Activated T-helper 2 cell treated with anti-CD3 and anti-CD28 coated beads, Interferon-gamma antibody, Interleukin-2, Interleukin-4, amounts not matched to agents 10 μg/mL and 5 μg/mL and 100 μg/mL, durations not matched to agents 14 hours and 24 hours and 36 hours (primary cell): ENCODE measurements around the gene TLE2. TPM values are rescaled to one million over a fixed set of nuclear protein-coding genes. Genes with fewer than 3 reads are reported as not detected.
"Not testable (repeated sequence)": the region's sequence is repeated elsewhere in the genome, so short reads cannot be mapped to it uniquely, and the experiment has no call there.

ENCODE experiments used
- DNase-seq: peaks from one replicate; pipeline ENCODE4 v3.0.0; 2021; ENCODE audit warnings: low spot score
- H3K27ac Mint-ChIP-seq: one replicate; pipeline ENCODE4 v1.8.0; 2021; ENCODE audit warnings: mixed read lengths
- H3K27me3 Mint-ChIP-seq: one replicate; pipeline ENCODE4 v1.8.0; 2021; ENCODE audit warnings: low read depth, mixed read lengths
- H3K36me3 Mint-ChIP-seq: one replicate; pipeline ENCODE4 v1.8.0; 2021; ENCODE audit warnings: low read depth, mixed read lengths
- H3K4me1 Mint-ChIP-seq: one replicate; pipeline ENCODE4 v1.8.0; 2021; ENCODE audit warnings: low read depth, mixed read lengths
- H3K4me3 Mint-ChIP-seq: one replicate; pipeline ENCODE4 v1.8.0; 2021; ENCODE audit warnings: low read depth, mild to moderate bottlenecking, moderate library complexity, mixed read lengths
- H3K9me3 Mint-ChIP-seq: one replicate; pipeline ENCODE4 v1.8.0; 2021; ENCODE audit warnings: mixed read lengths
- intact Hi-C: fragments of 100-400 bp; cut with micrococcal nuclease; formaldehyde crosslinking; loops from one replicate; pipeline ENCODE4 v1.15.1; 2023
- total RNA-seq: library from RNA; stranded (reverse); gene quantifications from 2 replicates; pipeline ENCODE4 v1.2.3, GENCODE V29; 2022

The TLE2 gene
- total RNA-seq, 1 donor from 2014 or later: 2.2 TPM

DNA sequence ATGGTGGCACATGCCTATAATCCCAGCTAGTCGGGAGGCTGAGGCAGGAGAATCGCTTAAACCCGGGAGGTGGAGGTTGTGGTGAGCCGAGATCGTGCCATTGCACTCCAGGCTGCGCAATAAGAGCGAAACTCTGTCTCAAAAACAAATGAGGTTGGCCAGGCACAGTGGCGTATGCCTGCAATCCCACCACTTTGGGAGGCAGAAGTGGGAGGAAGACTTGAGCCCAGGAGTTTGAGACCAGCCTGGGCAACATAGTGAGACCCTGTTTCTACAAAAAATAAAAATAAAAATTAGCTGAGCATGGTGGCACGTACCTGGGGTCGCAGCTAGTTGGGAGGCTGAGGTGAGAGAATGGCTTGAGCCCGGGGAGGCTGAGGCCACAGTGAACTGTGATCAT lies 36.7 kb downstream of the TLE2 start:
- intact Hi-C loops, H3K4me1 Mint-ChIP-seq, H3K36me3 Mint-ChIP-seq, H3K27ac Mint-ChIP-seq, H3K27me3 Mint-ChIP-seq, H3K4me3 Mint-ChIP-seq, DNase-seq, H3K9me3 Mint-ChIP-seq: not testable (repeated sequence)

DNA sequence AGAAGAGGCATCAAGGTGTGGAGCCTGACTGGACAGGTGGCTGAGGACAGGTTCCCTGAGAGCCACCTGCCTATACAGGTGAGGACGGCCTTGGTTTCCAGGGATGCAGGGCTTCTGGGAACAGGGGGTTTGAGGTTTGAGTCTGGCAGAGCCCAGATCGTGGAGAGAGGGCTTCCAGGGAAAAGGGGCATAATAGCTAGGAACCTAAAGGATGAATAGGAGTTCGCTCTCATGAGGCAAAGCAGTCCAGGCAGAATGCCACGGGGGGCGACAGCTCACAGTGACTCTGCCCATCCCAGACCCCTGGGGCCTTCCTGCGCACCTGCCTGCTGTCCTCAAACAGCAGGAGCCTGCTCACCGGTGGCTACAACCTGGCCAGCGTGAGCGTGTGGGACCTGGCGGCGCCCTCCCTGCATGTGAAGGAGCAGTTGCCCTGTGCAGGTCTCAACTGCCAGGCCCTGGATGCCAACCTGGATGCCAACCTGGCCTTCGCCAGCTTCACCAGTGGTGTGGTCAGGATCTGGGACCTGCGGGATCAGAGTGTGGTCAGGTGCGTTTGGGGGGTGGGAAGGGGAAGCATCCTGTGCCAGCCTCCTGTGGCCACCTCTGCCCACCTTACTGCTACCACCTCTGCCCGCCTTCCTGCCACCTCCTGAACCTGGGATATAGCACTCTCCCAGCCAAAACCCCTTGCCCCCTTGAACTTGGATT lies 39.7 kb downstream of the TLE2 start:
- Mint-ChIP-seq H3K27ac (no peak overlapping the region), H3K27me3 (peaks cover 6% of the 10 kb centered on the region), H3K4me1 (no peaks in the 10 kb centered on the region), H3K9me3 (no peaks in the 10 kb centered on the region), H3K36me3 (no peaks in the 10 kb centered on the region), H3K4me3 (no peak overlapping the region)
- DNase-seq: no peak
- intact Hi-C loops: no loop called here

DNA sequence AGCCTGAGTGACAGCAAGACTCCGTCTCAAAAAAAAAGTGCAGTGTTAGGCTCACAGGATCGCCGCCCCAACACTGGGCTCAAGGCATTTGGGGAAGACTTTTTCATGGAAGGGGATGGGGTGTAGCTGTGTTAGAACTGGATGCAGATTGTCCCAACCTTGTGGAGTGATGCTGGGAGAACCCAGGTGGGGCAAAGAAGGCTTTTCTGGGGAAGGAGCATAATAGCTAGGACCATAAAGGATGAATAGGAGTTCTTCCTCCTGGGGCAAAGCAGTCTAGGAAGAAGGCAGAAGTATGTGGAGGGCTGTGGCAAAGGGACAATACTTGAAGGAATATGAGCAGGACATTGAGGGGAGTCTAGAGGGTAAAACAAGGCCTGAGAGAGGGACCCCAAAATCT lies 40.5 kb downstream of the TLE2 start:
- DNase-seq: no peak
- peaks cover 8% of the 10 kb centered on the region for H3K27me3 Mint-ChIP-seq
- no peaks in the 10 kb centered on the region for H3K4me1 Mint-ChIP-seq
- no peak overlapping the region for H3K27ac Mint-ChIP-seq
- H3K4me3 Mint-ChIP-seq: no peak overlapping the region
- H3K9me3 Mint-ChIP-seq: no peaks in the 10 kb centered on the region
- intact Hi-C loops: no loop called here
- no peaks in the 10 kb centered on the region for H3K36me3 Mint-ChIP-seq

DNA sequence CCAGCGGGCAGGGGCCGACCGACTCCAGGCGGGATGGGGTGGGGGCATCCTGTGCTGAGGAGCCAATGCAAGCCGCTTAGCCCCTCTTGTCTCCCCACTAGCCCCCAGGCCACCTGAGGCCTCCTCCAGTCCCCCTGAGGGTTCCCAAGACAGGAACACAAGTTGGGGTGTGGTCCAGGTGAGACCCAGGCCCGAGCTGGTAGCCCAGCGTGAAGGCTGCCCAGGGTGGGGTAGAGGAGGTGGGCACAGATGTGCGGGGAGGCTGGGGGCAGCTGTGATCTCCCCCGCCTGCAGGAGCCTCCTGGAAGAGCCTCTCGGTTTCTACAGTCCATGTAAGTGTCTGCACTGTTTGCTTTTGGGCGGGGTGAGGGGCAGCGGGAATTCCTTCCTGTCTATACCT lies 41.3 kb downstream of the TLE2 start:
- intact Hi-C loops: no loop called here
- no peak overlapping the region for H3K4me3 Mint-ChIP-seq
- no peaks in the 10 kb centered on the region for H3K36me3 Mint-ChIP-seq
- peaks cover 14% of the 10 kb centered on the region for H3K27me3 Mint-ChIP-seq
- no peak for DNase-seq
- H3K9me3 Mint-ChIP-seq: no peaks in the 10 kb centered on the region
- no peaks in the 10 kb centered on the region for H3K4me1 Mint-ChIP-seq
- H3K27ac Mint-ChIP-seq: no peak overlapping the region

DNA sequence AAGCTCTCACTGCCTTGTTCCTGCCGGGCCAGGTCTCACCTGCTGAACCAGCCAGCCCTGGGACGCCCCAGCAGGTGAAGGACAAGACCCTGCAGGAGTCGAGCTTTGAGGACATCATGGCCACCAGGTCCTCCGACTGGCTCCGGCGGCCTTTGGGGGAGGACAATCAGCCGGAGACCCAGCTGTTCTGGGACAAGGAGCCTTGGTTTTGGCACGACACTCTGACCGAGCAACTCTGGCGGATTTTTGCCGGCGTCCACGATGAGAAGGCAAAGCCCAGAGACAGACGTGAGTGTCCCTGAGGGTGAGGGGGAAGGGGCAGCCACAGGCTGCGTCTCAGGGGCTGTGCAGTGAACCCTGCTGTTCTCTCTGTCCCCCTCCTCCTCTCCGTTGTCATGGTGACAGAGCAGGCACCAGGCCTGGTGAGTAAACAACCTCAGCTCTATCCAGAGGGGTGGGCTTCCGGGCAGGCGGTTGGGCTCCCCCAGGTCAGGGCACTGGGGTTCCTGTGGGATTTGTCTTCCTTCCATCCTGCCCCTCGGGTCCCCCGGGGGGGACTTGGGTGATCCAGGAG lies 42.0 kb downstream of the TLE2 start:
- no peak overlapping the region for H3K27ac Mint-ChIP-seq
- H3K4me1 Mint-ChIP-seq: no peaks in the 10 kb centered on the region
- H3K36me3 Mint-ChIP-seq: no peaks in the 10 kb centered on the region
- no peak overlapping the region for H3K4me3 Mint-ChIP-seq
- H3K9me3 Mint-ChIP-seq: no peaks in the 10 kb centered on the region
- intact Hi-C loops: no loop called here
- no peak for DNase-seq
- H3K27me3 Mint-ChIP-seq: peaks cover 14% of the 10 kb centered on the region

DNA sequence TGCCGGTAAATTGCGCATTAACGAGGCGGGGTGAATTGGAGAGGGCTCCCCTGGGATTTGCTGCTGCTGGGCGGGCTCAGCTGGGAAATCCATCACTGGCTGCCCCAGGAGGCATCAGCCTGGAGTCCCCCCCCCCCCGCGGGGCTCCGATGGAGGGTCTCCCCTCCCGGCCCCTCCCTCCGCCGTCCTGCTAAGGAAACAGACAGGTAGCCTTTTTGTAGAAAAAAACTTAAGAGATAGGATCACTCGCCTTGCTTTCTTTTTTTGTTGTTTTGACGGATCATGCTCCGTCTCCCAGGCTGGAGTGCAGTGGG lies 44.9 kb downstream of the TLE2 start:
- intact Hi-C loops: no loop called here
- Mint-ChIP-seq H3K9me3 (no peaks in the 10 kb centered on the region), H3K27me3 (peaks cover 18% of the 10 kb centered on the region), H3K27ac (no peak overlapping the region), H3K4me1 (no peaks in the 10 kb centered on the region), H3K4me3 (no peak overlapping the region), H3K36me3 (no peaks in the 10 kb centered on the region)
- no peak for DNase-seq

DNA sequence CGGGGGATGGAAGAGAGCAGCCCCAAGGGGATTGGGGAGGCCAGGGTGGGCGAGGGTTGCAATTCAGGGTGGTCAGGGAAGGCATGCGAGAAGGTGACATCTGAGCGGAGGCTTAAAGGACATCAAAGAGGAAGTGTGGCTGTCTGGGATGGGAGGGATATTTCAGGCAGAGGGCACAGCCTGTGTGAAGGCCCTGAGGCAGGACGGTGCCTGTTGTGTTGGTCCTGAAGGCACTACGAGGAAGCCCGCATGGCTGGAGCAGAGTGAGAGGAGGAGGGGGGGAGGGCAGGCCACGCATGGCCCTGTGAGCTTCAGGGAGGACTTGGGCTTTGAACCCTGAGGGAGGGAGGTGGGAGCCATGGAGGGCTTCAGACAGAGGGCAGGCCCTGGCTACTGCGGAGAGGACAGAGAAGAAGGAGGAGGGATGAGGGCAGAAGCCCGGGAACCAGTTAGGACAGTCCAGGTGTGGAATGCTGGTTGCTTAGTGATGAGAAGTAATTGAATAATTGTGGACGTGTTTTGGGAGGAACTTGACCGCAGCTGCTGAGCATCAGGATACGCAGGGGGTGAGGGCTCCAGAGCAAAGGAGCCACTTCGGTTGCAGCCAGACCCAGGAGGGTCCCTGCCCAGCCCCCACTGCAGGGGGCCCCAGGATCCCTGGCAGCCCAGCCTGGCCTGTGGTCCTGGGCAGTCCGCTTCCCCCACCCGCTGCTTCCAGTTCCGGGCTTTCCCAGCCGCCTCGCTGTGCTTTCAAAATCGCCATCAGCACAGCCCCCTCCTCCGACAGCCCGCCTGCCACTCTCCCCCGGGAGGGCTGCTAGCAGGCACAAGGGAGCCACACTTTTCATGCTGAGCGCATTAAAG lies 45.5 kb downstream of the TLE2 start:
- intact Hi-C loops: no loop called here
- no peaks in the 10 kb centered on the region for H3K9me3 Mint-ChIP-seq
- no peaks in the 10 kb centered on the region for H3K36me3 Mint-ChIP-seq
- no peak overlapping the region for H3K4me3 Mint-ChIP-seq
- no peak for DNase-seq
- H3K27me3 Mint-ChIP-seq: peaks cover 18% of the 10 kb centered on the region
- no peaks in the 10 kb centered on the region for H3K4me1 Mint-ChIP-seq
- H3K27ac Mint-ChIP-seq: no peak overlapping the region

DNA sequence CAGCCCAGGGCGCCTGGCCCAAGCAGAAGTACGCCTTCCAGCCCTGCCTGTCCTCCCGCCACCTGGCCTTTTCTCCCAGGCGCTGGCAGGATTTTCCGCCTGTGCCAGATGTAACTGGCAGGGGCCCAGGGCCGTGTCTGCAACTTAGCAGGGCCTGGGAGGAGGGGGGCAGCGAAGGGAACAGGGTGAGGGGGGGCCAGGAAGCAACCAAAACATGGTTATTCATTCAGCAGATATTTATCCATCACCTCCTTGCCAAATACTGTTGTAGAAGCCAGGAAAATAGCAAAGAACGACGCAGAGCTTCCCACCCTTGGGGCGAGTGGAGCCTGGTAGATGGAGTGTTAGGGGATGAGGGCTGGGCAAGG lies 46.1 kb downstream of the TLE2 start:
- Mint-ChIP-seq H3K4me1 (no peaks in the 10 kb centered on the region), H3K36me3 (no peaks in the 10 kb centered on the region), H3K4me3 (no peak overlapping the region), H3K9me3 (no peaks in the 10 kb centered on the region), H3K27me3 (peaks cover 18% of the 10 kb centered on the region), H3K27ac (no peak overlapping the region)
- DNase-seq: no peak
- intact Hi-C loops: no loop called here

DNA sequence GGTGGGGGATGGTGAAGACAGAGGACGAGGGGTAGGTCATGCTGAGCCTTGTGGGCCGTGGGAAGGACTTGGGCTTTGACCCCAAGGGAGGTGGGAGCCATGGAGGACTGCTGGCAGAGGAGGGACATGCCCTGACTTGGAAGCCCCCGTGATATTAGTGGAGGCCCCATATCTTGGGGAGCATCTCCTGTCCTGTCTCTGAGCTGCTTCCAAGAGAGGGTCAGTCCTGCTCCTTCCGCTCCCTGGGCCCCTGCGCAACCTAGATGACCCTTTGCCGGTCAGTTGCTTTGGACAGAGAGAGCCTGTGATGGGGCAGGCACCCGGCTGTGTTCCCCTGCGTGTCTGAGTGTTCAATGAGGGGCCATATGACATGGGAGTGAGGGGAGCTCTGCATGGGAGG lies 46.5 kb downstream of the TLE2 start:
- H3K36me3 Mint-ChIP-seq: no peaks in the 10 kb centered on the region
- H3K4me3 Mint-ChIP-seq: no peak overlapping the region
- H3K9me3 Mint-ChIP-seq: no peaks in the 10 kb centered on the region
- no peak for DNase-seq
- peaks cover 18% of the 10 kb centered on the region for H3K27me3 Mint-ChIP-seq
- no peak overlapping the region for H3K27ac Mint-ChIP-seq
- intact Hi-C loops: no loop called here
- H3K4me1 Mint-ChIP-seq: peaks cover 2% of the 10 kb centered on the region

DNA sequence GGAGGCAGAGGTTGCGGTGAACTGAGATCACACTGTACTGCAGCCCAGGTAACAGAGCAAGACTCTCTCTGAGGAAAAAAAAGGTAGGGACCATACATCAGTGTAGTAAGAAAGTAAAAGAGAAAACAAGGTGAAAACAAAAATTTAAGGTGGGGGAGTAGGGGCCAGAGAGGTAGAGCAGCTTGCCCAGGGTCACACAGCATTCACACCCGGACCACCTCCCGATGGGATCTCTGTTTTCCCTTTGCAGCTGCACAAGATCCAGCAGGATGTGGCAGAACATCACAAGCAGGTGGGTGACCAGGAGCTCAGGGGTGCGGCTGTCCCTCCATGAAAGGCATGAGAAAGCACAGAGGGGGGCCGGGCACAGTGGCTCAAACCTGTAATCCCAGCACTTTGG lies 47.2 kb downstream of the TLE2 start:
- no peak overlapping the region for H3K4me3 Mint-ChIP-seq
- peaks cover 16% of the 10 kb centered on the region for H3K27me3 Mint-ChIP-seq
- no peak for DNase-seq
- intact Hi-C loops: no loop called here
- no peaks in the 10 kb centered on the region for H3K9me3 Mint-ChIP-seq
- no peaks in the 10 kb centered on the region for H3K36me3 Mint-ChIP-seq
- H3K27ac Mint-ChIP-seq: no peak overlapping the region
- H3K4me1 Mint-ChIP-seq: peaks cover 5% of the 10 kb centered on the region

DNA sequence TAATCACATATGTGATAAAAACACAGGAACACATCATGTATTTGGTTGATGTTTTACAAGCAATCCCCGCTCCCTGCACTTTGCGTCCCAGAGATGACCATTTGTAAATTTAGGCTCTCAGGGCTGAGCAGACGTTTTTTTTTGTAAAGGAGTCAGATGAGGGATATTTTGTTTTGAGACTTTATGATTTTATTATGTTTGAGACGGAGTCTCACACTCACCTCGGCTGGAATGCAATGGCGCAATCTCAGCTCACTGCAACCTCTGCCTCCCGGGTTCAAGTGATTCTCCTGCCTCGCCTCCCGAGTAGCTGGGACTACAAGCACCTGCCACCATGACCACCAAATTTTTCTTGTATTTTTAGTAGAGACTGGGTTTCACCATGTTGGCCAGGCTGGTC lies 50.3 kb downstream of the TLE2 start:
- Mint-ChIP-seq H3K36me3 (no peaks in the 10 kb centered on the region), H3K4me3 (no peak overlapping the region), H3K9me3 (no peaks in the 10 kb centered on the region), H3K27me3 (peaks cover 17% of the 10 kb centered on the region), H3K4me1 (peaks cover 18% of the 10 kb centered on the region), H3K27ac (no peak overlapping the region)
- intact Hi-C loops: no loop called here
- no peak for DNase-seq

DNA sequence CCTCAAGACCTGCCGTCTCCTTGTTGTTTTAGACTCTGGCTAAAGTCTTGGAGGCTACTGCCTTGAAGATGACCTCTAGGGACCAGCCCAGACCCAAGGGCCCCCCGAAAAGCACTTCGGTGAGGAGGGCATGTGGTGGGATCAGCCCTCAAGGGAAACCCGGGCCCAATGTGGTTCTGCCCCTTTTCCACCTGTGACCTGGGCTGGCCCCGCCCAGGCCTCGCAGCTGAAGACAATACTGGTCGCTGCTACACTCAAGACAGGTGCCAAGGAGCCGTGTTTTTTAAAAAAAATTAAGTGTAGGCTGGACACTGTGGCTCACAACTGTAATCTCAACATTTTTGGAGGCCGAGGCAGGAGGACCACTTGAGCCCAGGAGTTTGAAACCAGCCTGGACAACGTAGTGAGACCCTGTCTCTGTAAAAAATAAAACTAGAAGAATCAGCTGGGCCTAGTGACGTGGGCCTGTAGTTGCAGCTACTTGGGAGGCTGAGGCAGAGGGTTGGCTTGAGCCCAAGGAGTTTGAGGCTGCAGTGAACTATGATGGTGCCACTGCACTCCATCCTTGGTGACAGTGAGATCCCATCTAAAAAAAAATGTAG lies 50.8 kb downstream of the TLE2 start:
- intact Hi-C loops: no loop called here
- Mint-ChIP-seq H3K27ac (no peak overlapping the region), H3K4me1 (peaks cover 18% of the 10 kb centered on the region), H3K36me3 (no peaks in the 10 kb centered on the region), H3K4me3 (no peak overlapping the region), H3K9me3 (no peaks in the 10 kb centered on the region), H3K27me3 (peaks cover 13% of the 10 kb centered on the region)
- no peak for DNase-seq

DNA sequence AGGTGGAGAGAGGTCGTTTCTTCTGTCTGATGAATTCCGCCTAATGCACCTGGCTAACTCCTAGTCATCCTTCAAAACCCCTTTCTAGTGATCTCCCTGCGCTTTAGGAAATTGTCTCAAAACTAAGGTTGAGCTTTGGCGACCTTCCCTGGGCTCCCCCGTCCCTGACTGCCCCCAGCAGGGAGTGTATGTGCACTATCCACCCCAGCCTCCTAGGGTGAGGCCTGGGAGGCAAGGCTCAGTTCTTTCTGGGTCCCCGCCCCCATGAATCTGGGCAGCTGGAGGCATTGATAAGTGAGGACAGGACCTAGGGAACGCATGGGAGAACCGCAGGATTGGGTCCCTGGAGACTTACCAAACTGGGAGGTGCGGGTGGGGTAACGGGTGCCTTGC lies 51.3 kb downstream of the TLE2 start:
- peak overlapping the region; percentile 90 for H3K4me3 Mint-ChIP-seq
- no peaks in the 10 kb centered on the region for H3K36me3 Mint-ChIP-seq
- no peak for DNase-seq
- H3K27ac Mint-ChIP-seq: no peak overlapping the region
- intact Hi-C loops: loop anchor here (1.0 kb wide), 1 partner anchor 58 kb away; no protein-coding TSS in a partner anchor
- H3K9me3 Mint-ChIP-seq: no peaks in the 10 kb centered on the region
- H3K27me3 Mint-ChIP-seq: peaks cover 12% of the 10 kb centered on the region
- H3K4me1 Mint-ChIP-seq: peaks cover 18% of the 10 kb centered on the region
